HepG2 (cell line): ENCODE data around the gene CSNK2A2. TPM values are rescaled to one million over a fixed set of nuclear protein-coding genes. Genes with fewer than 3 reads are reported as not detected.
A peak's percentile ranks its signal among the peaks of the same experiment; 100 is the strongest.

Experiments used
- ATAC-seq: fragments of 200-7000 bp; cut with Tn5 transposase; 3 replicates; pipeline ENCODE4 v1.9.1; 2020; ENCODE audit warnings: mild to moderate bottlenecking, moderate library complexity
- BruUV-seq: library from RNA; stranded (reverse); fragments of 400-500 nt; replicated peaks from 2 replicates; lab custom pipeline; 2021; lab: Mats Ljungman, UMichigan
- CTCF ChIA-PET: fragments of 300-600 bp; formaldehyde crosslinking; extraction: SDS; loops from one replicate; lab custom pipeline; 2021; ENCODE audit warnings: low total read pairs, inconsistent platforms, low intra/inter-chr PET ratio; lab: Yijun Ruan, JAX
- POLR2A ChIA-PET: fragments of 350-600 bp; sonication (Branson Sonifier 250); formaldehyde crosslinking; loops from one replicate; lab custom pipeline; 2020; ENCODE audit warnings: antibody characterized with exemption, inconsistent platforms; lab: Yijun Ruan, JAX
- DNase-seq: peaks from one replicate; pipeline ENCODE4 v3.0.0-alpha.2; 2015; ENCODE audit warnings: low spot score
- FAIRE-seq: peaks from 3 replicates; lab custom pipeline; 2011; peaks lifted over from hg19 to GRCh38; lab: Jason Lieb, UNC
- H2AFZ ChIP-seq: one replicate; pipeline ENCODE4 v1.6.1; 2011; ENCODE audit warnings: low read length, inconsistent platforms
- H3K27ac ChIP-seq: fragments of 300-600 bp; 3 replicates; pipeline ENCODE4 v1.8.0; 2011; ENCODE audit warnings: mixed run types, mild to moderate bottlenecking, mixed read lengths, low read length, inconsistent platforms; ENCODE audit not compliant: insufficient read depth; ENCODE audit errors: extremely low read length
- H3K27me3 ChIP-seq, 2 experiments: fragments of 200-600 bp in 1 of 2; 2 replicates in 1 of 2; 3 replicates in 1 of 2; pipeline versions ENCODE4 v1.6.0 to v1.8.0; 2011; ENCODE audit warnings: low read length in 2 of 2, mild to moderate bottlenecking in 2 of 2, moderate library complexity in 2 of 2, inconsistent platforms in 1 of 2; ENCODE audit not compliant: insufficient read depth in 2 of 2, control insufficient read depth in 1 of 2
- H3K36me3 ChIP-seq, 2 experiments: fragments of 200-600 bp in 1 of 2; replicated peaks in 1 of 2; 2 replicates in 1 of 2; 3 replicates in 1 of 2; pipeline versions ENCODE4 v1.5.1 to v1.8.0; 2011; ENCODE audit warnings: low read length in 2 of 2, inconsistent platforms in 1 of 2; ENCODE audit not compliant: insufficient read depth in 2 of 2, control insufficient read depth in 1 of 2
- H3K4me1 ChIP-seq: 2 replicates; pipeline ENCODE4 v1.5.1; 2012; ENCODE audit warnings: low read length, inconsistent platforms; ENCODE audit not compliant: insufficient read depth
- H3K4me2 ChIP-seq: 2 replicates; pipeline ENCODE4 v1.6.0; 2011; ENCODE audit warnings: low read depth, low read length, inconsistent platforms
- H3K4me3 ChIP-seq, 3 experiments: fragments of 200-600 bp in 1 of 3; sonication (generic), shearing (Covaris generic) in 1 of 3; replicated peaks in 1 of 3; 2 replicates each; pipeline ENCODE4 v1.5.1; 2011 to 2016; ENCODE audit warnings: low read length in 3 of 3, inconsistent platforms in 2 of 3, low read depth in 2 of 3, mild to moderate bottlenecking in 2 of 3, control low read depth in 1 of 3, mixed read lengths in 1 of 3; ENCODE audit not compliant: insufficient read depth in 1 of 3
- H3K79me2 ChIP-seq: one replicate; pipeline ENCODE4 v1.6.1; 2011; ENCODE audit warnings: low read length, inconsistent platforms; ENCODE audit not compliant: insufficient read depth
- H3K9ac ChIP-seq: 2 replicates; pipeline ENCODE4 v1.6.0; 2011; ENCODE audit warnings: mild to moderate bottlenecking, low read depth, low read length, inconsistent platforms; ENCODE audit not compliant: insufficient read depth
- H3K9me3 ChIP-seq: 2 replicates; pipeline ENCODE4 v1.5.1; 2012; ENCODE audit warnings: mild to moderate bottlenecking, low read length
- H4K20me1 ChIP-seq: 2 replicates; pipeline ENCODE4 v1.6.0; 2011; ENCODE audit warnings: inconsistent platforms, mild to moderate bottlenecking, low read length, moderate library complexity; ENCODE audit not compliant: insufficient read depth
- GTF2F1 ChIP-seq: fragments of 150-350 bp; IDR thresholded peaks from 2 replicates; pipeline ENCODE4 v1.6.1; 2014; ENCODE audit warnings: low read length
- HDAC1 ChIP-seq: sonication (generic); formaldehyde crosslinking; IDR thresholded peaks from 2 replicates; pipeline ENCODE4 v1.5.1; 2020; ENCODE audit warnings: mild to moderate bottlenecking, missing genetic modification reagents
- KLF9 ChIP-seq: IDR thresholded peaks from 2 replicates; pipeline ENCODE4 v1.6.1; 2016; ENCODE audit warnings: low read depth
- ZNF547 ChIP-seq: sonication (generic); formaldehyde crosslinking; IDR thresholded peaks from 2 replicates; pipeline ENCODE4 v1.5.1; 2020; ENCODE audit warnings: mild to moderate bottlenecking, missing genetic modification reagents
- ZNF766 ChIP-seq: sonication (generic); formaldehyde crosslinking; IDR thresholded peaks from 2 replicates; pipeline ENCODE4 v1.5.0; 2020; ENCODE audit warnings: missing genetic modification reagents, borderline replicate concordance
- ZNF781 ChIP-seq: sonication (generic); formaldehyde crosslinking; IDR thresholded peaks from 2 replicates; pipeline ENCODE4 v1.5.1; 2020; ENCODE audit warnings: borderline replicate concordance, mild to moderate bottlenecking, missing genetic modification reagents; ENCODE audit errors: not compliant biosample characterization
- ZNF891 ChIP-seq: sonication (generic); formaldehyde crosslinking; IDR thresholded peaks from 2 replicates; pipeline ENCODE4 v1.5.0; 2020; ENCODE audit warnings: mild to moderate bottlenecking, missing genetic modification reagents
- WGBS: methylation state at CpG from one replicate; pipeline ENCODE4 v1.1.6; 2017; ENCODE audit warnings: low lambda C conversion rate; 5-methylcytosine and 5-hydroxymethylcytosine counted together
- in situ Hi-C: cut with HindIII; loops from 2 replicates; pipeline ENCODE4 v1.10.0; 2017; ENCODE audit warnings: low pct_unique_long_range_greater_than_20kb; ENCODE audit not compliant: extremely low pct_ligation_motif_present
- intact Hi-C: fragments of 100-400 bp; cut with micrococcal nuclease; formaldehyde crosslinking; loops from one replicate; pipeline ENCODE4 v1.10.0; 2022; ENCODE audit not compliant: unreplicated experiment
- polyA plus RNA-seq, 8 experiments: library from polyadenylated mRNA; depleted of rRNA in 3 of 8; stranded (reverse) in 7 of 8; unstranded in 1 of 8; fragments of >200 nt; fragmentation: Illumina TruSeq in 4 of 8; extraction: Trizol in 4 of 8; gene quantifications; 2 replicates each; pipeline versions ENCODE4 v1.2.1 to v1.2.3, GENCODE V29; 2011 to 2016; ENCODE audit warnings: low read depth in 4 of 8, missing spikeins in 1 of 8, mixed read lengths in 1 of 8; ENCODE audit not compliant: insufficient read depth in 1 of 8
- total RNA-seq, 5 experiments: library from RNA; depleted of rRNA; stranded (reverse); fragments of >200 nt; fragmentation: Illumina TruSeq; extraction: Trizol; gene quantifications; 2 replicates each; pipeline ENCODE4 v1.2.3, GENCODE V29; 2016; ENCODE audit warnings: low read depth in 1 of 5
- TF ChIP-seq, protein P1 (sequence below): sonication (generic); formaldehyde crosslinking; IDR thresholded peaks from 2 replicates; pipeline ENCODE4 v1.5.0; 2020; ENCODE audit warnings: mild to moderate bottlenecking, missing genetic modification reagents
- TF ChIP-seq, protein P2 (sequence below): sonication (generic); formaldehyde crosslinking; IDR thresholded peaks from 2 replicates; pipeline ENCODE4 v1.4.0; 2020; ENCODE audit warnings: missing genetic modification reagents
- TF ChIP-seq, protein P3 (sequence below): sonication (generic); formaldehyde crosslinking; IDR thresholded peaks from 2 replicates; pipeline ENCODE4 v1.5.0; 2020; ENCODE audit warnings: mild to moderate bottlenecking, missing genetic modification reagents, borderline replicate concordance
- TF ChIP-seq, protein P4 (sequence below): sonication (generic); formaldehyde crosslinking; IDR thresholded peaks from 2 replicates; pipeline ENCODE4 v1.4.0; 2020; ENCODE audit warnings: mild to moderate bottlenecking, missing genetic modification reagents
- TF ChIP-seq, protein P5 (sequence below): sonication (generic); formaldehyde crosslinking; IDR thresholded peaks from 2 replicates; pipeline ENCODE4 v1.5.0; 2020; ENCODE audit warnings: mild to moderate bottlenecking, missing genetic modification reagents

CSNK2A2 gene
- total and polyA plus RNA-seq, 2 of the 13 experiments (the other 11 are each of a cell fraction or from before 2014, with no cell fraction given): 46.4 to 56.9 TPM

DNA sequence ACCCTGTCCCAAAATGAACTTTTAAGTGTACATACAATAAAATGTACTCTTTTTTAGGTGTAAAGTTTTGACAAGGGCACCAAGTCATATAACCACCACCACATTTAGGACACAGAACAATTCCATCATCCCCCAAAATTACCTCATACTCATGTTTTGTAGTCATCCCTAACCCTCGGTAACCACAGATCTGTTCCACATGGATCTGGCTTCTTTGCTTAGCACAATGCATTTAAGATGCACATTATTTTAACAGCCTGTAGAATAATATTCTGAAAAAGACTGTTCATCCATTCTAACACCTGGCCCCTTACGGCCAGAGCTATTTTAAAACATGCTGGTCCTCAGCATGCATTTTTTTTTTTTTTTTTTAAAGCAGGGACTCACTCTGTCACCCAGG is 43.6 kb downstream of the CSNK2A2 start (continued):
- TF ChIP-seq ZNF781 (no peak), ZNF891 (CRISPR knock-in tag) (no peak), ZNF547 (CRISPR knock-in tag) (no peak), HDAC1 (CRISPR knock-in tag) (no peak)
- TF ChIP-seq, protein P1, sequence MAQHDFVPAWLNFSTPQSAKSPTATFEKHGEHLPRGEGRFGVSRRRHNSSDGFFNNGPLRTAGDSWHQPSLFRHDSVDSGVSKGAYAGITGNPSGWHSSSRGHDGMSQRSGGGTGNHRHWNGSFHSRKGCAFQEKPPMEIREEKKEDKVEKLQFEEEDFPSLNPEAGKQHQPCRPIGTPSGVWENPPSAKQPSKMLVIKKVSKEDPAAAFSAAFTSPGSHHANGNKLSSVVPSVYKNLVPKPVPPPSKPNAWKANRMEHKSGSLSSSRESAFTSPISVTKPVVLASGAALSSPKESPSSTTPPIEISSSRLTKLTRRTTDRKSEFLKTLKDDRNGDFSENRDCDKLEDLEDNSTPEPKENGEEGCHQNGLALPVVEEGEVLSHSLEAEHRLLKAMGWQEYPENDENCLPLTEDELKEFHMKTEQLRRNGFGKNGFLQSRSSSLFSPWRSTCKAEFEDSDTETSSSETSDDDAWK (CRISPR knock-in tag): no peak

DNA sequence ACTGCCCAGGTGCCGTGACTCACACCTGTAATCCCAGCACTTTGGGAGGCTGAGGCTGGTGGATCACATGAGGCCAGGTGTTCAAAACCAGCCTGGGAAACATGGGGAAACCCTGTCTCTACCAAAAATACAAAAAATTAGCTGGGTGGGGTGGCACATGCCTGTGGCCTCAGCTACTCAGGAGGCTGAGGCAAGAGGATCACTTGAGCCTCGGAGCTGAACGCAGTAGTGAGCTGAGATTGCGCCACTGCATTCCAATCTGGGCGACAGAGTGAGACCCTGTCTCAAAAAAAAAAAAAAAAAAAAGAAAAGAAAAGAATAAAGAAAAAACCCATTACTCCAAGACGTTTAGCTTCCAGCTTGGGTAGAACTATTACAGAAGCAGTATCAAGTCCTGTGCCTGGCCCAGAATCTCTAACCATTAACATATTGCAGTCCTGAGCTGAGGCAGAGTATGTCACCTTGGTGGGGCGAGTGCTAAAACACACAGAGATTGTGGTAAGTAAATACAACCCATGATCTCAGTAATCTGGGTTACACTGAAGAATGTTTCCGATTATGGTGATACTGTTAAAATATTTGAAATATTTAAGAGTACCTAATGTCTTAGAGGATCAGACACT is 45.5 kb downstream of the CSNK2A2 start:
- POLR2A ChIA-PET: interaction anchor here (0.6 to 1.2 kb wide), 2 partner anchors 24 to 254 kb away, joined by 3 to 8 read pairs; partner anchors contain the start of gene CFAP20
- BruUV-seq: no TSS peak
- TF ChIP-seq KLF9 (CRISPR knock-in tag): no peak
- no peak for TF ChIP-seq ZNF766 (CRISPR knock-in tag)
- TF ChIP-seq, protein P2, sequence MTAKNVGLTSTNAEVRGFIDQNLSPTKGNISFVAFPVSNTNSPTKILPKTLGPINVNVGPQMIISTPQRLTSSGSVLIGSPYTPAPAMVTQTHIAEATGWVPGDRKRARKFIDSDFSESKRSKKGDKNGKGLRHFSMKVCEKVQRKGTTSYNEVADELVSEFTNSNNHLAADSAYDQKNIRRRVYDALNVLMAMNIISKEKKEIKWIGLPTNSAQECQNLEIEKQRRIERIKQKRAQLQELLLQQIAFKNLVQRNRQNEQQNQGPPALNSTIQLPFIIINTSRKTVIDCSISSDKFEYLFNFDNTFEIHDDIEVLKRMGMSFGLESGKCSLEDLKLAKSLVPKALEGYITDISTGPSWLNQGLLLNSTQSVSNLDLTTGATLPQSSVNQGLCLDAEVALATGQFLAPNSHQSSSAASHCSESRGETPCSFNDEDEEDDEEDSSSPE: no peak
- no peak for TF ChIP-seq GTF2F1
- TF ChIP-seq, protein P3, sequence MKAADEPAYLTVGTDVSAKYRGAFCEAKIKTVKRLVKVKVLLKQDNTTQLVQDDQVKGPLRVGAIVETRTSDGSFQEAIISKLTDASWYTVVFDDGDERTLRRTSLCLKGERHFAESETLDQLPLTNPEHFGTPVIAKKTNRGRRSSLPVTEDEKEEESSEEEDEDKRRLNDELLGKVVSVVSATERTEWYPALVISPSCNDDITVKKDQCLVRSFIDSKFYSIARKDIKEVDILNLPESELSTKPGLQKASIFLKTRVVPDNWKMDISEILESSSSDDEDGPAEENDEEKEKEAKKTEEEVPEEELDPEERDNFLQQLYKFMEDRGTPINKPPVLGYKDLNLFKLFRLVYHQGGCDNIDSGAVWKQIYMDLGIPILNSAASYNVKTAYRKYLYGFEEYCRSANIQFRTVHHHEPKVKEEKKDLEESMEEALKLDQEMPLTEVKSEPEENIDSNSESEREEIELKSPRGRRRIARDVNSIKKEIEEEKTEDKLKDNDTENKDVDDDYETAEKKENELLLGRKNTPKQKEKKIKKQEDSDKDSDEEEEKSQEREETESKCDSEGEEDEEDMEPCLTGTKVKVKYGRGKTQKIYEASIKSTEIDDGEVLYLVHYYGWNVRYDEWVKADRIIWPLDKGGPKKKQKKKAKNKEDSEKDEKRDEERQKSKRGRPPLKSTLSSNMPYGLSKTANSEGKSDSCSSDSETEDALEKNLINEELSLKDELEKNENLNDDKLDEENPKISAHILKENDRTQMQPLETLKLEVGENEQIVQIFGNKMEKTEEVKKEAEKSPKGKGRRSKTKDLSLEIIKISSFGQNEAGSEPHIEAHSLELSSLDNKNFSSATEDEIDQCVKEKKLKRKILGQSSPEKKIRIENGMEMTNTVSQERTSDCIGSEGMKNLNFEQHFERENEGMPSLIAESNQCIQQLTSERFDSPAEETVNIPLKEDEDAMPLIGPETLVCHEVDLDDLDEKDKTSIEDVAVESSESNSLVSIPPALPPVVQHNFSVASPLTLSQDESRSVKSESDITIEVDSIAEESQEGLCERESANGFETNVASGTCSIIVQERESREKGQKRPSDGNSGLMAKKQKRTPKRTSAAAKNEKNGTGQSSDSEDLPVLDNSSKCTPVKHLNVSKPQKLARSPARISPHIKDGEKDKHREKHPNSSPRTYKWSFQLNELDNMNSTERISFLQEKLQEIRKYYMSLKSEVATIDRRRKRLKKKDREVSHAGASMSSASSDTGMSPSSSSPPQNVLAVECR (CRISPR knock-in tag): no peak
- TF ChIP-seq, protein P4, sequence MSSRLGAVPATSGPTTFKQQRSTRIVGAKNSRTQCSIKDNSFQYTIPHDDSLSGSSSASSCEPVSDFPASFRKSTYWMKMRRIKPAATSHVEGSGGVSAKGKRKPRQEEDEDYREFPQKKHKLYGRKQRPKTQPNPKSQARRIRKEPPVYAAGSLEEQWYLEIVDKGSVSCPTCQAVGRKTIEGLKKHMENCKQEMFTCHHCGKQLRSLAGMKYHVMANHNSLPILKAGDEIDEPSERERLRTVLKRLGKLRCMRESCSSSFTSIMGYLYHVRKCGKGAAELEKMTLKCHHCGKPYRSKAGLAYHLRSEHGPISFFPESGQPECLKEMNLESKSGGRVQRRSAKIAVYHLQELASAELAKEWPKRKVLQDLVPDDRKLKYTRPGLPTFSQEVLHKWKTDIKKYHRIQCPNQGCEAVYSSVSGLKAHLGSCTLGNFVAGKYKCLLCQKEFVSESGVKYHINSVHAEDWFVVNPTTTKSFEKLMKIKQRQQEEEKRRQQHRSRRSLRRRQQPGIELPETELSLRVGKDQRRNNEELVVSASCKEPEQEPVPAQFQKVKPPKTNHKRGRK (CRISPR knock-in tag): no peak
- TF ChIP-seq, protein P5, sequence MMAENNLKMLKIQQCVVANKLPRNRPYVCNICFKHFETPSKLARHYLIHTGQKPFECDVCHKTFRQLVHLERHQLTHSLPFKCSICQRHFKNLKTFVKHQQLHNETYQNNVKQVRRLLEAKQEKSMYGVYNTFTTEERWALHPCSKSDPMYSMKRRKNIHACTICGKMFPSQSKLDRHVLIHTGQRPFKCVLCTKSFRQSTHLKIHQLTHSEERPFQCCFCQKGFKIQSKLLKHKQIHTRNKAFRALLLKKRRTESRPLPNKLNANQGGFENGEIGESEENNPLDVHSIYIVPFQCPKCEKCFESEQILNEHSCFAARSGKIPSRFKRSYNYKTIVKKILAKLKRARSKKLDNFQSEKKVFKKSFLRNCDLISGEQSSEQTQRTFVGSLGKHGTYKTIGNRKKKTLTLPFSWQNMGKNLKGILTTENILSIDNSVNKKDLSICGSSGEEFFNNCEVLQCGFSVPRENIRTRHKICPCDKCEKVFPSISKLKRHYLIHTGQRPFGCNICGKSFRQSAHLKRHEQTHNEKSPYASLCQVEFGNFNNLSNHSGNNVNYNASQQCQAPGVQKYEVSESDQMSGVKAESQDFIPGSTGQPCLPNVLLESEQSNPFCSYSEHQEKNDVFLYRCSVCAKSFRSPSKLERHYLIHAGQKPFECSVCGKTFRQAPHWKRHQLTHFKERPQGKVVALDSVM (CRISPR knock-in tag): peak; percentile 95

More for the DNA sequence above, 45.5 kb downstream of the CSNK2A2 start:
- Histone ChIP-seq H3K9me3 (no peaks in the 10 kb centered on the region), H3K27me3 (no peaks in the 10 kb centered on the region), H4K20me1 (no peaks in the 10 kb centered on the region), H3K4me3 (no peak overlapping the region), H3K79me2 (no peaks in the 10 kb centered on the region), H2AFZ (no peak overlapping the region), H3K27ac (no peak overlapping the region), H3K9ac (no peak overlapping the region), H3K4me2 (no peak overlapping the region), H3K4me1 (peaks cover 9% of the 10 kb centered on the region), H3K36me3 (peaks cover 0 to 2% of the 10 kb centered on the region in 2 experiments; a peak in 1 of 5 replicates)
- FAIRE-seq (peak; percentile 56), ATAC-seq (peak; percentile 80), DNase-seq (peak; percentile 37)
- whole genome bisulfite sequencing: 20% methylated on average over 8 of the region's 8 CpGs
- intact Hi-C loops: no loop called here
- in situ Hi-C loops: no loop called here
- CTCF ChIA-PET: no interaction called here
